Measurements from ENCODE around the gene CLDN6.
"Not testable (repeated sequence)": the region's sequence is repeated elsewhere in the genome, so short reads cannot be mapped to it uniquely, and the experiment has no call there.

Gene CLDN6

GRCh38 chr16:3057181-3058138 lies 39.5 kb upstream of the CLDN6 start:
- Mint-ChIP-seq H3K4me1 (ENCODE audit: low read depth in 2 of 2) (peaks cover 48 to 50% of the 10 kb centered on the region in 2 donors), H3K4me3 (peak overlapping the region; percentile 91 to 92), H3K27me3 (no peaks in the 10 kb centered on the region), H3K27ac (peak overlapping the region; percentile 91), H3K9me3 (no peaks in the 10 kb centered on the region), H3K36me3 (ENCODE audit: insufficient read depth) (peaks cover 19% of the 10 kb centered on the region)
- no peak for DNase-seq
- ATAC-seq (replicated peaks): no peak

GRCh38 chr16:3056336-3057180 lies 38.6 kb upstream of the CLDN6 start:
- Mint-ChIP-seq H3K36me3 (ENCODE audit: insufficient read depth) (peaks cover 22% of the 10 kb centered on the region), H3K9me3 (no peaks in the 10 kb centered on the region), H3K27me3 (no peaks in the 10 kb centered on the region), H3K4me1 (ENCODE audit: low read depth in 2 of 2) (peaks cover 52 to 55% of the 10 kb centered on the region in 2 donors), H3K27ac (peak overlapping the region; percentile 91), H3K4me3 (peak overlapping the region; percentile 91 to 92)
- ATAC-seq (replicated peaks): no peak
- DNase-seq: no peak

- Mint-ChIP-seq H3K36me3 (ENCODE audit: insufficient read depth) (peaks cover 22% of the 10 kb centered on the region), H3K4me1 (ENCODE audit: low read depth in 2 of 2) (peaks cover 55 to 59% of the 10 kb centered on the region in 2 donors)
Measured at GRCh38 chr16:3055734-3056115, 37.7 kb upstream of the CLDN6 start.

DNA sequence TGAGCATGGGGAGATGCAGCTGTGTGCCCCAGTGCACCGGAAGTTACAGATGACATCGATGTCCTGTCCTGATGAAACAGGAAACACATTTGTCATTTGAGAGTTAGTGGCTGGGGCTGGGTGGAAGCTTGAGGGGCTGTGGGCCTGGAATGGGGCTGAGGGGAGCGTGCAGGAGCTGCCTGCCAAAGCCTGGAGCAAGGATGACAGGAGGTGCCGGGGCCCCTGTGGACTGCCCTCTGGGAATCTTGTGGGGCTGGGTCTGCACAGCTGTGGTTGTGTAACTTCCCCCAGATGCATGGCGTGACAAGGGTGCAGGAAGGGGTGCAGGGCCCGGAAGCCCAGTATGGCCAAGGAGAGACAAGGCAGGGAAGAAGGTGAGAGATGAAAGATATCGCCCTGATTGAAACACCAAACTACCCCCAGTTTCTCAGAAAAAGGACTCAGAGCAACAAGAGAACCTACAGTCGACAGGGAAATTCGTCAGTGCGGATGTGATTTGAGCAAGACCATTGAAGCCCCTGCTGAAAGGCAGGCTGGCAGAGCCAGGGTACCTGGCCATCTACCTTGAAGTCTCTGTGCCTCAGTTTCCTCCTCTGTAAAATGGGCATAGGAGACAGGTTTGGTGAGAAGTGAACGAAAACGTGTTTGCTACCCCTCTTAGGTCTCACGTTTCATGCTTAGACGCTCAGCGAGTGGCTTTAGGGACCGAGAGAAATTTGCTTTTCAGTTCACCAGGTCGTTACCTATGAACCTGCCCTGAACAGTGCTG lies 37.2 kb upstream of the CLDN6 start:
- Mint-ChIP-seq H3K27ac (peak overlapping the region; percentile 87 to 91), H3K36me3 (ENCODE audit: insufficient read depth) (peaks cover 22% of the 10 kb centered on the region)

More at GRCh38 chr16:3055734-3056115, 37.7 kb upstream of the CLDN6 start:
- Mint-ChIP-seq H3K4me3 (peak overlapping the region; percentile 79 to 91), H3K27ac (peak overlapping the region; percentile 87 to 91)
- ATAC-seq (replicated peaks); DNase-seq; H3K9me3 Mint-ChIP-seq; H3K27me3 Mint-ChIP-seq: not testable (repeated sequence)

DNA sequence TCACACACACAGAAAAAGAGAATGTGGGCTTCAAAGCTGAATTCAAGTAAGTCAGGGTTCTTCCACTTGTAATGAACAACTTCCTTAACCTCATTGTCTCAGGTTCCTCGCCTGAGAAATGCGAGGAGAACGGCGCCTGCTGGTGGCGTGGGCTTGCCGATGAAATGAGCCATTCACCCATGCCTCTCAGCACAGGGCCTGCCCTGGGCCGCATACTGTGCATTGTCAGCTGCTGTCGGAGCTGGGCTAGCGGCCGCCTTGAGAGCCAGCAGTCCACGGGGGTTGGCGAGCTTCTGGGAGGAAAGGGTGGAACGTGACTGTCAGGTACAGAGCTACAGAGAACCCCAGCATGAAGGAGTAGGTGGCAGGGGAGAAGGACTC lies 35.3 kb upstream of the CLDN6 start:
- not testable (repeated sequence) for H3K27me3 Mint-ChIP-seq, DNase-seq, H3K27ac Mint-ChIP-seq, H3K9me3 Mint-ChIP-seq
- Mint-ChIP-seq H3K36me3 (ENCODE audit: insufficient read depth) (peaks cover 18% of the 10 kb centered on the region), H3K4me3 (peak overlapping the region in 1 of 2 donors; percentile 57), H3K4me1 (ENCODE audit: low read depth in 2 of 2) (peaks cover 52 to 61% of the 10 kb centered on the region in 2 donors)
- peak; percentile 34 for ATAC-seq (replicated peaks)

More for the DNA sequence above, 37.2 kb upstream of the CLDN6 start:
- no peak for DNase-seq
- H3K27me3 Mint-ChIP-seq: no peaks in the 10 kb centered on the region
- H3K9me3 Mint-ChIP-seq: no peaks in the 10 kb centered on the region
- ATAC-seq (replicated peaks): no peak
- peak overlapping the region; percentile 79 to 91 for H3K4me3 Mint-ChIP-seq
- H3K4me1 Mint-ChIP-seq (ENCODE audit: low read depth in 2 of 2): peaks cover 56 to 59% of the 10 kb centered on the region in 2 donors

DNA sequence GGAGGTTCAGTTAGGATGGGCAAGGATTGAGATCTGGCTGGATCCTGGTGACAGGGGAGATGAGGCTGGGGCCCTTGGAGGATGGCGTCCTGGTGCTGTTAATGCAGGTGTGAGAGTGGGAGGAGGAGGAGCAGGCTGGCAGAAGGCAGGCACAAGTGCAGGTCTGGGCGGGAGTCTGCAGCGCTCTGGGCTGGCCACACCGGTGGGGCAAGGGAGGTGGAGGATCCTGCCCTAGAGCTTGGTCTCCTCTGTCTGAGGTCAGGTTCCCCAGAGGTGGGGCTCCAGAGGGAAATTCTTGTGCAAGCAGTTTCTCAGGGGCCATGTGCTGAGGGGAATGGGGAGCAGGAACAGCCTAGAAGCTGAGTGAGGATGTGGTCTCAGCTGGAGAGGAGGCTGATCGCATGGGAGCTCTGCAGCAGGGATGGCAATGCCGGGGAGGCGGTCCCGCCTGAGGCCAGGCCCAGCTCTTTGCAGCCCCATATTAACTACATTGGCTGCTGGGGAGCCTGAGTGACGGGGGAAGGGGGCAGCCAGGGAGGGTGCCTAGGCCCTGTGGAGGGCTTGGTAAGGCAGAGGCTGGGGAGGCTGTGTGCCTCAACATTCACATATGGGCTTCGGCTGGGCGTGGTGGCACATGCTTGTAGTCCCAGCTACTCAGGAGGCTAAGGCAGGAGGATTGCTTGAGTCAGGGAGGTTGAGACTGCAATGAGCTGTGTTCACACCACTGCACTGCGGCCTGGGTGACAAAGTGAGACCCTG lies 34.8 kb upstream of the CLDN6 start:
- ATAC-seq (replicated peaks): peak; percentile 48

DNA sequence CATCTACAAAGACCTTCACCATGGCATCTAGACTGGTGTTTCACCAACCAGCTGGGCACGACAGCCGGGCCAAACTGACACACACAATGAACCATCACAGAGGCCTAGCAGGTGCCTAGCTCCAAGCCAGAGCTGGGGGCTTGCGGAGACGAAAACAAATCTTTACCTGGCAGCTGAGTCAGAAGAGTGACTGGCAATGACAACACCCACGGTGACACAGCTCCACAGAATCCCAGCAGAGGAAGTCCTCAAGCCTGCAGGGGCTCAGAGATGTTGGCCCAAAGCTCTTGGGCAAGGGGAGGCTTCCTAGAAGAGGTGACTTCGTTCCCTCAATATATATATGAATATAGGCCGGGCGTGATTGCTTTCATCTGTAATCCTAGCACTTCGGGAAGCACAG lies 33.5 kb upstream of the CLDN6 start:
- DNase-seq: no peak
- Mint-ChIP-seq H3K9me3 (no peaks in the 10 kb centered on the region), H3K4me1 (ENCODE audit: low read depth in 2 of 2) (peaks cover 42 to 56% of the 10 kb centered on the region in 2 donors), H3K36me3 (ENCODE audit: insufficient read depth) (peaks cover 11% of the 10 kb centered on the region), H3K27ac (peak overlapping the region in 1 of 2 donors; percentile 46), H3K27me3 (no peaks in the 10 kb centered on the region), H3K4me3 (no peak overlapping the region)
- ATAC-seq (replicated peaks): no peak

More for the DNA sequence above, 34.8 kb upstream of the CLDN6 start:
- Mint-ChIP-seq H3K4me1 (ENCODE audit: low read depth in 2 of 2) (peaks cover 52 to 66% of the 10 kb centered on the region in 2 donors), H3K36me3 (ENCODE audit: insufficient read depth) (peaks cover 17% of the 10 kb centered on the region), H3K27ac (peak overlapping the region; percentile 46 to 76)
- not testable (repeated sequence) for H3K9me3 Mint-ChIP-seq, H3K4me3 Mint-ChIP-seq, DNase-seq, H3K27me3 Mint-ChIP-seq

GRCh38 chr16:3051009-3051408 lies 33.0 kb upstream of the CLDN6 start:
- H3K9me3 Mint-ChIP-seq: no peaks in the 10 kb centered on the region
- no peak overlapping the region for H3K27ac Mint-ChIP-seq
- H3K27me3 Mint-ChIP-seq: no peaks in the 10 kb centered on the region
- H3K4me3 Mint-ChIP-seq: no peak overlapping the region
- peaks cover 11% of the 10 kb centered on the region for H3K36me3 Mint-ChIP-seq (ENCODE audit: insufficient read depth)
- peaks cover 39 to 52% of the 10 kb centered on the region in 2 donors for H3K4me1 Mint-ChIP-seq (ENCODE audit: low read depth in 2 of 2)
- DNase-seq: no peak
- ATAC-seq (replicated peaks): no peak

GRCh38 chr16:3050487-3050886 lies 32.5 kb upstream of the CLDN6 start:
- Mint-ChIP-seq H3K27ac (no peak overlapping the region), H3K36me3 (ENCODE audit: insufficient read depth) (peaks cover 11% of the 10 kb centered on the region), H3K4me3 (no peak overlapping the region), H3K27me3 (peaks cover 0 to 2% of the 10 kb centered on the region in 2 donors), H3K9me3 (no peaks in the 10 kb centered on the region), H3K4me1 (ENCODE audit: low read depth in 2 of 2) (peaks cover 35 to 47% of the 10 kb centered on the region in 2 donors)
- DNase-seq: no peak
- no peak for ATAC-seq (replicated peaks)

DNA sequence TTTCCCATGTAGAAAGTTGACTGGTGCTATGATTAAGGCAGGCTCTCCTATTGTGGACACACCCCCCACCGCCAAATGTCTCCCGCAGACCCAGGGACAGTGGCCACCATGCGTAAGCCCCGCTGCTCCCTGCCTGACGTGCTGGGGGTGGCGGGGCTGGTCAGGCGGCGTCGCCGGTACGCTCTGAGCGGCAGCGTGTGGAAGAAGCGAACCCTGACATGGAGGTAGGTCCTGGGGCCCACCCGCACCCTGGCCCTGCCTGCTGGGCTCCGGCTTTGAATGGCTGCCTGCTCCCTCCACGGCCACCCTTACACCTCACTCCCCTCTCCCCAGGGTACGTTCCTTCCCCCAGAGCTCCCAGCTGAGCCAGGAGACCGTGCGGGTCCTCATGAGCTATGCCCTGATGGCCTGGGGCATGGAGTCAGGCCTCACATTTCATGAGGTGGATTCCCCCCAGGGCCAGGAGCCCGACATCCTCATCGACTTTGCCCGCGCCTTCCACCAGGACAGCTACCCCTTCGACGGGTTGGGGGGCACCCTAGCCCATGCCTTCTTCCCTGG lies 32.0 kb upstream of the CLDN6 start:
- Mint-ChIP-seq H3K27ac (no peak overlapping the region), H3K9me3 (no peaks in the 10 kb centered on the region), H3K27me3 (peaks cover 0 to 6% of the 10 kb centered on the region in 2 donors), H3K4me1 (ENCODE audit: low read depth in 2 of 2) (peaks cover 35 to 42% of the 10 kb centered on the region in 2 donors), H3K36me3 (ENCODE audit: insufficient read depth) (peaks cover 11% of the 10 kb centered on the region), H3K4me3 (no peak overlapping the region)
- no peak for DNase-seq
- ATAC-seq (replicated peaks): no peak

DNA sequence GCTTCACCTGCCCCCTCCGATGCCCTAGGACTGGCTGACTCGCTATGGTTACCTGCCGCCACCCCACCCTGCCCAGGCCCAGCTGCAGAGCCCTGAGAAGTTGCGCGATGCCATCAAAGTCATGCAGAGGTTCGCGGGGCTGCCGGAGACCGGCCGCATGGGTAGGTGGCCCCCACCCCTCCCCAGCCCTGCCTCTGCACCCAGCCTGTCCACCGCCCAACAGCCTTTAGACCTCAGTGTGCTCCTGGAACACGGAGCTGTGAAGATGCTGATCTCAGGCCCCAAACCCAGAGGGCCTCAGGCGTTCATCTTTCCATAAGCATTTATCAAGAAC lies 29.4 kb upstream of the CLDN6 start:
- Mint-ChIP-seq H3K27ac (no peak overlapping the region), H3K4me1 (ENCODE audit: low read depth in 2 of 2) (peaks cover 22 to 32% of the 10 kb centered on the region in 2 donors), H3K4me3 (peak overlapping the region; percentile 46 to 61), H3K9me3 (no peaks in the 10 kb centered on the region), H3K36me3 (ENCODE audit: insufficient read depth) (peaks cover 2% of the 10 kb centered on the region), H3K27me3 (peaks cover 7 to 30% of the 10 kb centered on the region in 2 donors)
- no peak for DNase-seq
- peak; percentile 8 for ATAC-seq (replicated peaks)

All from effector memory CD8-positive, alpha-beta T cell (primary cell).